Colonic mucosa (tissue), 4 donors: ENCODE results near the gene MYL7. TPM values are rescaled to one million over a fixed set of nuclear protein-coding genes. Genes with fewer than 3 reads are reported as not detected.

Source experiments
- DNase-seq: peaks from one replicate; pipeline ENCODE4 v3.0.0-alpha.2; 2020
- H3K27ac ChIP-seq: fragments of 200-600 bp; one replicate; pipeline ENCODE4 v1.8.0; 2021
- H3K27me3 ChIP-seq: fragments of 200-600 bp; one replicate; pipeline ENCODE4 v1.8.0; 2021
- H3K36me3 ChIP-seq: fragments of 200-600 bp; one replicate; pipeline ENCODE4 v1.8.0; 2021
- H3K4me1 ChIP-seq: fragments of 200-600 bp; one replicate; pipeline ENCODE4 v1.8.0; 2021; ENCODE audit warnings: mild to moderate bottlenecking
- H3K4me3 ChIP-seq: fragments of 200-600 bp; one replicate; pipeline ENCODE4 v1.8.0; 2021
- H3K9ac ChIP-seq, 2 donors: one replicate each; pipeline ENCODE4 v1.7.0; 2013; ENCODE audit warnings: control low read depth in 2 of 2, low read depth in 2 of 2, low read length in 2 of 2
- H3K9me3 ChIP-seq: fragments of 200-600 bp; one replicate; pipeline ENCODE4 v1.8.0; 2021
- CTCF ChIP-seq: fragments of 200-600 bp; IDR thresholded peaks from one replicate; pipeline ENCODE4 v1.8.0; 2022; ENCODE audit warnings: antibody characterized with exemption, mild to moderate bottlenecking
- intact Hi-C: fragments of 100-400 bp; cut with DNase I; formaldehyde crosslinking; loops from one replicate; pipeline ENCODE4 v1.14.1; 2022
- total RNA-seq, 2 donors: library from RNA; stranded (reverse); fragmentation: NEBNext Ultra II Directional in 1 of 2; extraction: Animal tissue kit (Norgen Biotek cat#: 25700) in 1 of 2; gene quantifications; one replicate each; pipeline ENCODE4 v1.2.1, GENCODE V29; 2021
- donor health status: healthy.
- donor health status: DM: no; HTN: no; CAD: no.
- donor health status: DM: no; HTN: no; CAD: no.

The MYL7 gene
- total RNA-seq, 2 donors from 2014 or later = 2.2 TPM; not detected in 1

GRCh38 chr7:44156453-44157010, 15.4 kb upstream of the MYL7 start:
- Histone ChIP-seq H3K27me3 (no peaks in the 10 kb centered on the region), H3K27ac (no peak overlapping the region), H3K4me3 (no peak overlapping the region), H3K9ac (no peak overlapping the region), H3K9me3 (no peaks in the 10 kb centered on the region), H3K36me3 (no peaks in the 10 kb centered on the region), H3K4me1 (no peaks in the 10 kb centered on the region)
- DNase-seq = no peak
- intact Hi-C loops = no loop called here
- no peak for TF ChIP-seq CTCF

- intact Hi-C loops = no loop called here
- Histone ChIP-seq H3K9ac (no peak overlapping the region), H3K36me3 (no peaks in the 10 kb centered on the region), H3K4me3 (no peak overlapping the region), H3K4me1 (no peaks in the 10 kb centered on the region), H3K9me3 (no peaks in the 10 kb centered on the region), H3K27me3 (no peaks in the 10 kb centered on the region), H3K27ac (no peak overlapping the region)
- no peak for TF ChIP-seq CTCF
- no peak for DNase-seq
Measured at GRCh38 chr7:44155191-44156185, 14.4 kb upstream of the MYL7 start.

- TF ChIP-seq CTCF = no peak
- Histone ChIP-seq H3K36me3 (no peaks in the 10 kb centered on the region), H3K27ac (no peak overlapping the region), H3K9ac (no peak overlapping the region), H3K4me3 (no peak overlapping the region), H3K9me3 (no peaks in the 10 kb centered on the region), H3K27me3 (no peaks in the 10 kb centered on the region), H3K4me1 (no peaks in the 10 kb centered on the region)
- no peak for DNase-seq
- intact Hi-C loops = no loop called here
Measured at GRCh38 chr7:44154703-44155102, 13.6 kb upstream of the MYL7 start.

- no peak overlapping the region for H3K9ac ChIP-seq
- TF ChIP-seq CTCF = no peak
- no peak for DNase-seq
- no peaks in the 10 kb centered on the region for H3K27me3 ChIP-seq
- H3K9me3 ChIP-seq = no peaks in the 10 kb centered on the region
- intact Hi-C loops = no loop called here
- H3K4me1 ChIP-seq = no peaks in the 10 kb centered on the region
- no peak overlapping the region for H3K4me3 ChIP-seq
- H3K27ac ChIP-seq = no peak overlapping the region
- H3K36me3 ChIP-seq = no peaks in the 10 kb centered on the region
Measured at GRCh38 chr7:44153948-44154335, 12.8 kb upstream of the MYL7 start.

GRCh38 chr7:44152971-44153947, 12.1 kb upstream of the MYL7 start:
- DNase-seq = no peak
- no peaks in the 10 kb centered on the region for H3K4me1 ChIP-seq
- TF ChIP-seq CTCF = no peak
- H3K27me3 ChIP-seq = no peaks in the 10 kb centered on the region
- no peaks in the 10 kb centered on the region for H3K9me3 ChIP-seq
- no peak overlapping the region for H3K4me3 ChIP-seq
- no peak overlapping the region for H3K9ac ChIP-seq
- no peaks in the 10 kb centered on the region for H3K36me3 ChIP-seq
- intact Hi-C loops = no loop called here
- no peak overlapping the region for H3K27ac ChIP-seq
